HT-29 (cell line): Measurements from ENCODE around the gene ANKMY1. TPM values are rescaled to one million over a fixed set of nuclear protein-coding genes. Genes with fewer than 3 reads are reported as not detected.

Experiments
- DNase-seq: peaks from one replicate; pipeline ENCODE4 v3.0.0-alpha.2; 2015; ENCODE audit warnings: low spot score
- total RNA-seq: library from RNA; depleted of rRNA; stranded (reverse); fragments of >200 nt; shearing (Covaris generic); gene quantifications from 2 replicates; pipeline ENCODE4 v1.2.3, GENCODE V29; 2014

The ANKMY1 gene
- total RNA-seq, 1 experiment from 2014 or later = 29.5 TPM

DNA sequence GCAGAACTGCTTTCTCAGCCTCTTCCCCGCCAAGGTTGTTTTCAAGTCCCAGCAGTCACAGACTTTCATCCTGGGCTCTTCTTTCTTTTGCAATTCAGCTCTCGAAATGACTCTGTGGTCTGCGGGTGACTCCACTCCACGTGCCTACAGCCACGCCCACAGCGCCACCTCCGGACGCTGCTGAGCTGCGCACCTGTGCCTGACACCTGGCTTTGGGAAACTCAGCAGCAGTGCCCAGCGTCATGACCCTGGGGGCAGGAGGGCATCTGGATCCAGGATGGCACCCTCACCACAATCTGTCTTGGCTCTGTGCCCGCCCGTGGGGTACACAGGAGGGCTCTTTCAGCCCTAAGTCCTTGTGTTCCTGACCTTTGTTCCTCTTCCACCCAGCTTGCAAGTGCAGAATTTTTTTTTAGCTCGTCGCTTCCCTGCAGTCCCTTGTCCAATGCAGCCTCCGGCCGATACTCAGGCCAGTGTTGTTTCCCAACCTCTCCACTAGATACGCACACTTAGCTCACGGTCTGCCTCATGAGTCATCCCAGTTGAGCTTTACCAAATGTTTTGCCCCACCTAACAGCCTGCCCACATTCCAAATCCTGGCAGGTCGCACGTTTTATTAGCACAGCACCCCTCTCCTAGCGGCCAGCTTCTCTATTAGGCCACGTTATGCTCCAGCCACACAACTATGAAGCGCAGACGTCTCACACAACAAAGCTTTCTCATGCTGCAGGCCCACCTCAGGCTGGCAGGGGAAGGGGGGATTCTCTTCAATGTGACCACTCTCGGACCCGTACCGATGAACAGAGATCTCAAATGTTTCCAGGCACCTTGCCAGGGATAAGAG lies 22.2 kb upstream of the ANKMY1 start:
- DNase-seq = peak; percentile 91

DNA sequence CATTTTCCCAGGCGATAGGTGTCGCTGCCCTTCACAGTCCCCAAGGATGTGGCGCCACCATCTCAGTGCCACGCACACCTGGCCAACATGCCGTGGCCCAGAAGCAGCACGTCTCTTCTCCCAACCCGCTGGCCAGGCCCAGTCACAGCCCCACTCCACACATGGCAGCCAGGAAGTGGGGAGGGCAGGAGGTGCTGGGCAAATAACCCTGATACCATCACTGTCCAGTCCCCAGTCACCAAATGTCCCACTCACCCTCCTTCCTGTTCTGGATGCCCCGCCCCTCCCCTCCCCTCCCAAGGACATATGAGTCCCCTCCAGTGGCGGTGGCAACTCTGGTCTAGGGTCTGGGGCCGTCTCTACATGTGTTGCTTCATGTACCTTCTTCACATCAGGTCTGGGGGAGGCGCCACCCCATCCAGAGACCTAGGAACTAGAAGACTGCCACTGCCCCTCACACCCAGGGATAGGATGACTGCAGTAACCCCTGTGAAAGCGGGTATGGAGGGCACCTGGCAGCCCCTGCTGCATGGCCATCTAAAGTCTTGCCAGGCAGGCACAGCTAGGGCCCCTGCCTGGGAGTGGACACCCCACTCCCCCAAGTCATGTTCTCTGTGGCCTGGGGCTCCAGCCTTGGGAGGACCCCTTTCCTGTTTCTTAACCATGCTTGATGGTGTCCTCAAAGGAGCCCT lies 21.4 kb upstream of the ANKMY1 start:
- no peak for DNase-seq

DNA sequence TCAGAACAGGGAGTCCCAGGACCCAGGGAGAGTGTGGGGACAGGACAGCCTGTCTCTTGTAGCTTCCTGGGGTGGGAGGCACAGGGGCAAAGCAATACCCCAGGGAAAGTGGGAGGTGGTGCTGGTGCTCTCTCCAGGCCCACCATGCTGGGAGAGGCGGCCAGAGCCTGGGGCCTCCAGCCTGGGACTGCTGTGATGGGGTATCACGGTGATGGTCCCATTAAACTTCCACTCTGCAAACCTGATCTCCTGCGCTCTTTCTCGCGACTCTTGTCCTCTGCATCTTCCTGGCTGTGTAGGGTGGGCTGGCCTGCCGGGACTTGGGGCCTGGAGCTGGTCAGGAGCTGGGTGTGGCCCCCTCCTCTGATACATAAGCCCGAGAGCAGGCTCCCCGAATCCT lies 20.7 kb upstream of the ANKMY1 start:
- no peak for DNase-seq

DNA sequence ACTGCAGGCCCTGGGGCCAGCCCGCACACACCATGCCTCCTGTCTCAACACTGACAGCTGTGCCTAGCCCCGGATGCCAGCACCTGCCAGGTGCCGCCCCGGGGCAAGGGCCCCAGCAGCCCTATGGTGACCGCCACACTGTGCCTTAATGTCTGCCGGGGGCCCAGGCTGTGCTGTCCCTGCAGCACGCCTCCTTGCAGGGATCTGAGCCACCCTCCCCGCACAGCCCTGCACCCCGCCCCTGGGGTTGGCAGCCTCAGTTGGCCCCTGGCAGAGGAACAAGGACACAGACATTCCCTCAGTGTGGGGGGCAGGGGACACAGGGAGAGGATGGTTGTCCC lies 20.3 kb upstream of the ANKMY1 start:
- no peak for DNase-seq

DNA sequence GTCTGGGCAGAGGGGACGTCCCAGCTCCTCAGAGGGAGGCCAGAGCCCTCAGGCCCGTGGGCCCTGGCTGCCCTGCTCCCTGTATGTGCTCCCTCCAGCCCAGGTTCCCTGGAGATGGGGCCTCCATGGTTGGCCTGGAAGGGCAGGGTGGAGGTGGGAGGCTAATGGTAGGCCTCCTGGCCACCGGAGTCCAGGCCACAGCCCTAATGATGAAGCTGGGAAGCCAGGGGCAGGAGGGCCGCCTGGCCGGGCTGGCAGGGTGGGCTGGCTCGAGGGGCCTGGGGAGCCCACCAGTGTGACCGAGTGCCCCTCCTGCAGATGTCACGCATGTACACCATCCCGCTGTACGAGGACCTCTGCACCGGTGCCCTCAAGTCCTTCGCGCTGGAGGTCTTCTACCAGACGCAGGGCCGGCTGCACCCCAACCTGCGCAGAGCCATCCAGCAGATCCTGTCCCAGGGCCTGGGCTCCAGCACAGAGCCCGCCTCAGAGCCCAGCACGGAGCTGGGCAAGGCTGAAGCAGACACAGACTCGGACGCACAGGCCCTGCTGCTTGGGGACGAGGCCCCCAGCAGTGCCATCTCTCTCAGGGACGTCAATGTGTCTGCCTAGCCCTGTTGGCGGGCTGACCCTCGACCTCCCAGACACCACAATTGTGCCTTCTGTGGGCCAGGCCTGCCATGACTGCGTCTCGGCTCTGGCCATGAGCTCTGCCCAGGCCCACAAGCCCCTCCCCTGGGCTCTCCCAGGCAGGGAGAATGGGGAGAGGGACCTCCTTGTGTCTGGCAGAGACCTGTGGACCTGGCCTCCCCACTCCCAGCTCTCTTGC lies 19.7 kb upstream of the ANKMY1 start:
- no peak for DNase-seq

DNA sequence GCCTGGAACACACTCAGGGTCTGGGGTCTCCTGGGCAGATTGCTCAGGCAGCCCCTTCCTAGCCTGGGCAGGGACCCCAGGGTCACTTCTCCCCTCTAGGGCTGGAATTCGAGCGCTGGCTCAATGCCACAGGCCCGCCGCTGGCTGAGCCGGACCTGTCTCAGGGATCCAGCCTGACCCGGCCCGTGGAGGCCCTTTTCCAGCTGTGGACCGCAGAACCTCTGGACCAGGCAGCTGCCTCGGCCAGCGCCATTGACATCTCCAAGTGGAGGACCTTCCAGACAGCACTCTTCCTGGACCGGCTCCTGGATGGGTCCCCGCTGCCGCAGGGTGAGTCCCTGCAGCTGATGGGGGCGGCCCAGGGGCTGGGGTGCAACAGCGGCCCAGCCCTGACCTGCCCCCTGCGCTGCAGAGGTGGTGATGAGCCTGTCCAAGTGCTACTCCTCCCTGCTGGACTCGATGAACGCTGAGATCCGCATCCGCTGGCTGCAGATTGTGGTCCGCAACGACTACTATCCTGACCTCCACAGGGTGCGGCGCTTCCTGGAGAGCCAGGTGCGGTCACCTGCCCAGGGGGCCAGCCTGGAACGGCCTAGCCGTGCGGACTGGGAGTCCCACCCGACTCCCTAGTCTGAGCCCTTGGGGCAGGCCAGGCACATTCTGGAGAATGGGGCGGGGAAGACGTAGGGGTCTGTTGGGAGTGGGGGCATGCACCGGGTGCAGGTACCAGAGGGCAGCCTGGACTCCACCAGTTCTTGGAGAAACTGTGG lies 18.8 kb upstream of the ANKMY1 start:
- no peak for DNase-seq

DNA sequence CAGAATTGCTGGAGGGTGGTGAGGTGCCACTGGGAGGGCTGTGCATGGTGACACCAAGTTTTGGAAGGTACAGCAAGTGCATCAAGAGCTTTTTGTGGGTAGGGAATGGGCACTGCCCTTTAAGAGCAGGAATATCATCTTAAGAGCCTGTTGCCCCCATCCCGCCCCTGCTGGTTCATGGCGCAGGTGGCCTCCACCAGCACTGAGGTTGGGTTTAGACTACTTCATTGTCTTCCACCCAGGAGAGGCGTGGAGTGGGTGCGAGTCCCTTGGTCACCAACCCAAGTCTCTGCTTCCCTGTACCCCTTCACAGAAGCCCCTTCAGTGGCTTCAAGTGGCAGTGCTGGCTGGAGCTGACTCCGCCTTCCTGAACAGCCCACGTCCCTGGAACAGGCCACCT lies 18.2 kb upstream of the ANKMY1 start:
- DNase-seq = no peak

DNA sequence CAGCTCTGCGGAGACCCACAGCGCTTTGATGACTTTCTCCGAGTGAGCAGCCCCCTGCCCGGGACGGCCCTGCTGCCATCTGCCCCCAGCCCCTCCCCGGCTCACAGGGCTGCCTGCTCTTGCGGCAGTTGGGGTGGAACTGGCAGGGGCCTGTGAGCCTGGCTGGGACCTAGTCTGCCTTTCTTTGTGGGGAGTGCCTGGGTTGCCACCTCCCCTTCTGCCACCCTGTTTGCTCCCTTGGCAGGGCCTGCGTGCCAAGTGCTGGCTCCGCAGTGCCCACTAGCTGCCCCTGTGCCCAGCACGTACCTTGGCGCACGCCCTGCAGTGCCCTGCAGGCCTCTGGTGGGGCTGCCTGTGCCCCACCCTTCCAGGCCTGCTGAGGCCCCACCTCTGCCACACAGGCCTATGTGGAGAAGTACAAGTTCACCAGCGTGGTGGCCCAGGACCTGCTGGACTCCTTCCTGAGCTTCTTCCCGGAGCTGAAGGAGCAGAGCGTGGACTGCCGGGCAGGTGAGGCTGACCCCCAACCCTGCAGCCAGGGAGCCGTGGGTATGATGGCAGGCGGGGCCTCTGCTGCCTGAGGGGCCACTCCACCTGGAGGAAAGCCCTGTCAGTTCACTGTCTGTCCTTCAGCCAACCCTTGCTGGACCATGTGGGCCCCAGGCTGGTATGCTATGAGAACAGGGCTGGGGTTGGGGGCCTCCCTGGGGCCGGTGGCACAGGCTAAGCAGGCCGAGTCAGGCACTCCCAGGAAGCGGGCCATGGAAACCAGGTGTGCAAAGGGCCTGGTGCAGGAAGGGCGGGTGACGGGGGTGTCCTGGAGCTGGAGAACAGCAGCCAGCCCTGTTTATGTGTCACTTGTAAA lies 17.5 kb upstream of the ANKMY1 start:
- DNase-seq = no peak

DNA sequence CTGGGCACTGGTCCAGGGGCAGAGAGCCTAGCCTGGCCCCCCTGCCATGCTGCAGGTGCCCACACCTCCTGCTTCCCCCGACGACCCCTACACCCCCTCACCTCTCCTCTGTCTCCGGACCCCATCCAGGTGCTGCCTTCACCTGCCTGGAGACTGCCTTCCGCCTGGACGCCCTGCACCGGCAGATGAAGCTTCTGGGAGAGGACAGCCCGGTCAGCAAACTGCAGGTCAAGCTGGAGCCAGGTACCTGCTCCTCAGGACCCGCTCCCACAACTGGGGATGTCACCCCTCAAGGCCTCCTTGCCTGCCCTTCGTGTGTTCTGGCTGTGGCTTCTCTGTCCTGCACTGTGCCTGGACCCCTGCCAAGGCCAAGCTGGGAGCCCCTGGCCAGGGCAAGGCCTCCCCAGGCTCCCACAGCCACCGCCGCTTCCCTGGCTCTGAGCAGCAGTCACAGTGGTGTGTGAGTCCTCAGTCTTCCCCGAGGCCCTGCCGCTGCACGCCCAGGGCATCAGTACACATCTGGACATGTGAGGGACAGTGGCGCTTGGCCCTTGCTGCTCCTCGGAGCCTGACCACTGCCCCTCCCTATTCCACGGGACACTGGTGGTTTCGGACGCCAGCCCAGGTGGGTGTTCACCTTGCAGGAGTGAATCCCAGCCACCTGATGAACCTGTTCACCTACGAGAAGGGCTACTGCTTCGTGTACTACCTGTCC lies 16.8 kb upstream of the ANKMY1 start:
- DNase-seq = no peak

DNA sequence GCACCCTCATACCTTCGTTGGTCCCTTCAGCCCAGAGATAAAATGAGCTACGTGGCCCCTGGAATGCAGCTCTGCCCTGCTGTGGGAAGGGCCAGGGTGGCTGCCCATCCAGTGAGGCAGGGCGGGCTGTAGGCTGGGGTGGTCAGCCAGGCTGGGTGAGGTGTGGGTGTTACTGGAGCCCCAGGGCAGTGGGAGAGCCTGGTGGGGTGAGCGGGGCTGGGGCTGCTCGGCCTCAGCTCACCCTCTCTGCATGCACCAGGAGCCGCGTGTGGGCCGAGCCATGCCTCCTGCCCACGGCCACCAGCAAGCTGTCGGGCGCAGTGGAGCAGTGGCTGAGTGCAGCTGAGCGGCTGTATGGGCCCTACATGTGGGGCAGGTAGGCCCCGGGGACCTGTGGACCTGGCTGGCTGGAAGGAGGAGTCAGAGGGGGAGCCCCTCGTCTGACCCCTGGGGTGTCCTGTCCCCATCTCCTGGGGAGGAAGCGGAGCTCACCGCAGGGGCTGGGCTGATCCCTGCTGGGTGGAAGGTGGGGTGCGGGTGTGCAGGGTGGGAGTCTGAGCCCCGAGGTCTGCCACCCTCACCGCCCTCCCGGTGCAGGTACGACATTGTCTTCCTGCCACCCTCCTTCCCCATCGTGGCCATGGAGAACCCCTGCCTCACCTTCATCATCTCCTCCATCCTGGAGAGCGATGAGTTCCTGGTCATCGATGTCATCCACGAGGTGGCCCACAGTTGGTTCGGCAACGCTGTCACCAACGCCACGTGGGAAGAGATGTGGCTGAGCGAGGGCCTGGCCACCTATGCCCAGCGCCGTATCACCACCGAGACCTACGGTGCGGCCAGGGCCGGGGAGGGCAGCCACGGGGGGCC lies 16.0 kb upstream of the ANKMY1 start:
- no peak for DNase-seq

DNA sequence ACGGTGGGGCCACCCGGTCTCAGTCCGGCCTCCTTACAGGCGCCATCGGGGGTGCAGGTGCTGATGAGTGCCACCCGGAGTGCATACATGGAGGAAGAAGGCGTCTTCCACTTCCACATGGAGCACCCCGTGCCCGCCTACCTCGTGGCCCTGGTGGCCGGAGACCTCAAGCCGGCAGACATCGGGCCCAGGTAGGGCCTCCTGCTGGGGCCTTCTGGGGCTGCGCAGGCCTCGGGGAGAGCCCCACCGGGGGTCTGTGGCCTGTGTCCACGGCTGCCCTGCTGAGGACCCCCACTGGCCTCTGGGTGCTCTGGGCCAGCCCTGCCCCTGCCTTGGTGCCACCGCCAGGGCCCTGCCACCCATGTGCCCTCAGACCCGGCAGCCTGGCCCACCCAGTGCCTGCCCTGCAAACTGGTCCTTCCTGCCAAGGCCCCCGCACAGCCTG lies 15.3 kb upstream of the ANKMY1 start:
- DNase-seq = no peak

DNA sequence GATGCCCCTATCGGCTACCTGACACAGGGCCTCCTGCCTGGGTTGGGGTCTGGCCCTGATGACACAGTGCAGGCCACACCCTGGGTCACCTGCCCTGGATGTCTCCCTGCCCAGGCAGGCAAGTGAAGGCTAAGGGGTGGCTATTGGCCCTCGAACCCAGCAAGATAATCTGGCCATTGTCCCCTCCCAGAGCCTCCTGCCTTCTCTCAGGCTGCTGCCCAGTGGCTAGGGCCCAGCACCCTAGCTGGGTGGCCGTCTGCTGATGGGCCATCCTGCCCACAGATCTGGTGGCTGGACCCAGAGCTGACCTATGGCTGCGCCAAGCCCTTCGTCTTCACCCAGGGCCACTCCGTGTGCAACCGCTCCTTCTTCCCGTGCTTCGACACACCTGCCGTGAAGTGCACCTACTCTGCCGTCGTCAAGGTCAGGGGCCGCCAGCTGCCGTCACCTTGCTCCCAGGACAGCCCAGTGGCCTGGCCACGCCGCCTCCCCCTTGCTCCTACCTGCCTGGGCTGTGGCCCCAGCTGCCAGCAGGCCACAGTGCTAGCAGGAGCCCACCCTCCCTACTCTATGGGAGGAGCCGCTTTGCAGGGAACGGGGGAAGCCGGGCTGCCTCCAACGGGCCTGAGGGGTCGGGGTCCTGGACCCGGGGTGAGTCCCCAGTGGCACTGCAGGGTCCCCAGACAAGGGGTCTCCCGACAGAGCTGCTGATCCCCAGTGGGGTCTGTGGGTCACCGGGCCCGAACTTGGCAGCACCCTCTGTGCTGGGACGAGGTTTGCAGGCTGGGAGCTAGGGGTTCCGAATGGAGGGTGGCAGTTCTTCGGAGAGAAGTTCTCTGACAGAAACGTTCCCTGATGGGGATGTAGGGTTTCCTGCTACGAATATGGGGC lies 14.6 kb upstream of the ANKMY1 start:
- no peak for DNase-seq

DNA sequence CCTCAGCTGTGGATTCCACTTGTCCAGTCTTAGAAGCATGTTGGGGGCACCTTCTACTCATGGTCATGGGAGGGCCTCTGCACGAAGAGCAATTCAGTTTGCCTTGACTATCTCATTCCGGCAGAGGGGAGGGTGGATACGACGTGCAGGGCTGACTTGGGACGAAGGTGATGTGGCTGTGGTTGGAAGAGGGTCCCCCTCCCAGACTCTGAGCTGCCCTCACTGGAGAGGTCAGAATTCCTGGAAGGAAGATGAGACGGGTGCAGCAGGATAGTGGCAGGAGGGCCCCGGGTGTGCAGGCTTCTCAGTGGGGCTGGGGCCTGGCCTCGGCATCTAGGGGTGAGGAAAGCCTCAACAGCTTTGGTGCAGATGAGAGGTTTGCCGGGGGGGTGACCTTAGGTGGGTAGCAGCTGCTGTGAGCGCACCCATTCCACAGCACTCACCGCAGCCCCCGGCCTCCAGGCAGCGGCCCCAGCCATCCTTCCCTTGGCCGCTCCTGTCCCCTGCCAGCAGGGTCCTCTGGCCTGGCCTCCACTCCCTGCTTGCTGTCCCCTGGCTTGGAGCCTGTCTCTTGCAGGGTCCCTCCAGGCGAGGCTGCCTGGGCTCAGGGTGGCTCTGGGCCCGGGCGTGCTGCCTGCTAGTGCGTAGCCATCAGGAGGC lies 13.7 kb upstream of the ANKMY1 start:
- no peak for DNase-seq

DNA sequence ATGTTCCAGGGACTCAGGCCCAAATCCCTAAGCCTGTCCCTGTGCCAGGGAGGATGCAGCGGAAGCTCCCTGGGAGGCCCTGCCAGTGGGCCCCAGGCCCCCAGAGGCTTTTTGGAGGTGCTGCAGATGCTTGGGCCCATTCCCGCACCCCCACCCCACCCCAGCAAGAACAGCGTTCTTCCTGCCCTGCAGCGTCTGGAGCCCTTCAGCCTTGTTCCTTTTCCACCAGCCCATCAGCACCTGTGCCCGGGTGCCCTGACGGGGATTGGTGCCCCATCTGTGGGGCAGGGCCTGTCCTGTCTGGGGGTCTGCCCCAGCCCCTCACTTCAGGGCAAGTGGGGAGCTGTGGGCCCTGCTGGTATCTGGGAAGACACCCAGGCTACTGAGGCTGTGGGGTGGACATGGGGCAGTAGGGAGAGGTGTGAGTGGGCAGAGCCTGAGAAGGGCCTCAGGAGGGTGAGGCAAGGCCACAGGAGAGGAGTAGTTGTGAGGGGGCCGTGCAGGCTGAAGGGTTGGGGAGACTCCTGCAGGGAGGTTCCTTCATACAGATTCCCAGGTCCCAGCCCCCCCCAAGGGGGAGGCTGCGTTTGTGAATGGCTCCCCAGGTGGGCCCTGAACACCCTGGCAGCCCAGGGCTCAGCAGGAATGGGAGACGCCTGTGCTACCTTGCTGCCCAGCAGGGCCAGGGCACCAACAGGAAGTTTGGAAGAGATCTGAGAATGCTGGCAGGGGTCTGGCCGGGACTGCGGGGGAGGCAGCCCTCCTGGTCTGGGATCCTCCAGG lies 12.9 kb upstream of the ANKMY1 start:
- no peak for DNase-seq

DNA sequence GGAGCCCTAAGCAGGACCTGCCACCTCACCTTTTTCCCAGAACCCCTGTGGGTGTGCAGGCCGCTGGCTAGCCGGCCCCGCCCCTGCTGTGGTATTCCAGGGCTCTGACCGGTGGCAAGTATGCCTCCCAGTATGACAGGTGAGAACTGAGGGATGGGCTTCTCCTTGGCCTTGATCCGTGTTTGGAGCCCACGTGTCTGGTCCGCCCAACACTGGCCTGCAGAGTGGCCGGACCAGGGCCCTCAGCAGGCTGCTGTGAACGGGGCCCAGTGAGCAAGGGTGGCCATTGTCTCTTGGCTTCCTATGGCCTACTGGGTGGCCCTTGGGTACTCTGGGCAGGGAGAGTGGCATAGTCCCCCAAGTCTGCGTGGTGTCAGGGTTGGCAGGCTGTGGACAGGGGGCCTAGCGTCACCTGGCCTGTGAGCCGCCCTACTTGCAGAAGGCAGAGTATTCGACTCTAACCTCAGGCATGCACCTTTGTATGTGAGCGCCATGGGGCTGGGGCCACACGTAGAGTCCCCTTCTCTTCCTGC lies 12.3 kb upstream of the ANKMY1 start:
- DNase-seq = peak; percentile 27

DNA sequence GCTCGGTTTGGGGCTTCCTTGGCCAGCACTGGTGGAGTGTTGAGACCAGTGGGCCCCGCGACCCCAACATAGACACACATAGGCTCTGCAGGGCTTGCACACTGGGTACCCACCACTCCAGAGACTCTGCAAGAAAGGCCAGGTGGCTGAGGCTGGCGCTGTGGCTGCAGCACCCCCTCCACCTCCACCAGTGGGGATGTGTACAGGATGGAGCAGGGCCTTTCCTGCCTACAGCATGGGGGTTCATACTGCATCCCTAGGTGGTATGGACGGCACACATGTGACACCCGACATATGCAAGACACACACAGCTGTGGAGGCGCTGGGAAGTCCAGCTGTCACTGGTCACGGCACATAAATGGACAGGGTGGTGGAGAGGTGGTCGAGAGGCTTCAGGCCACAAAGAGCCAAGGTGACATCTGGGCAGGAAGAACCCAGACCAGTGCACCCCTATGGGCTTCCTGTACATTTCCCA lies 11.8 kb upstream of the ANKMY1 start:
- peak; percentile 7 for DNase-seq
